Measurements from ENCODE around the gene PGBD5.

The PGBD5 gene

DNA sequence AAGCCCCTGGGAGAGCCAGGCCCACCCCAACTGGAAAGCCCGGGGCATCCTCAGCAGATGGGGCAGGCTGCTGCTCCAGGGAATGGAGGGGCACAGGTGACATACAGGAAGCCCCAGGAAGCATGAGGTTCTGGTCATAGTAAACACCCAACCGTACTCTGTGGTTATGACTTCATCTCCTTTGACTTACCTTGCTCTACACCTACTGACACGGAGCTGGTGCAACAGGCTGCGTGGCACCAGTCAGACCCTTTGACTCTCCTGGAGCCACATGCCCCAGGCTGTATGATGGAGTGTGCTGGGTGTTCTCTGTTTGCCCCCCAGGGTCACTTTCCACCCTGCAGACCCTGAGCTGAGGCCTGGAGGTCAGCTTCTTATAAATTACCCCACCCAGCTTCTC is 72.1 kb downstream of the PGBD5 start:
- H2BK5ac ChIP-seq (ENCODE audit: low read depth, low read length, poor library complexity, severe bottlenecking), result no peak overlapping the region
- H3K23ac ChIP-seq (ENCODE audit: low read length in 2 of 2), result no peak overlapping the region
- H3K27ac ChIP-seq (ENCODE audit: low read length, poor library complexity, severe bottlenecking), result no peak overlapping the region
- no peak overlapping the region for H3K18ac ChIP-seq (ENCODE audit: low read depth in 1 of 2, low read length in 2 of 2)
- 78% methylated on average over 4 of the region's 4 CpGs for WGBS
- peaks cover 4 to 16% of the 10 kb centered on the region in 2 experiments for H3K27me3 ChIP-seq (ENCODE audit: control insufficient read depth in 1 of 2, insufficient read depth in 1 of 2, low read length in 2 of 2)
- no peaks in the 10 kb centered on the region for H3K79me1 ChIP-seq (replicated peaks; ENCODE audit: low read length, poor library complexity, severe bottlenecking)
- H2AK5ac ChIP-seq (ENCODE audit: low read length, severe bottlenecking), result no peak overlapping the region
- no peak overlapping the region for H3K9ac ChIP-seq (ENCODE audit: low read length)
- H4K8ac ChIP-seq (ENCODE audit: low read length), result no peak overlapping the region
- peaks cover 4% of the 10 kb centered on the region for H3K4me1 ChIP-seq (ENCODE audit: control insufficient read depth, insufficient read depth, low read depth, low read length)
- H3K4ac ChIP-seq (ENCODE audit: low read depth in 1 of 2, low read length in 2 of 2), result no peak overlapping the region
- H3K14ac ChIP-seq (ENCODE audit: low read length in 2 of 2), result no peak overlapping the region
- no peak overlapping the region for H2BK120ac ChIP-seq (ENCODE audit: low read depth, low read length)
- H2BK12ac ChIP-seq (ENCODE audit: low read length in 2 of 2), result no peak overlapping the region
- no peak overlapping the region for H2BK15ac ChIP-seq (ENCODE audit: low read depth, poor library complexity, severe bottlenecking)
- H3K4me2 ChIP-seq (ENCODE audit: low read length, poor library complexity, severe bottlenecking), result no peak overlapping the region
- no peak overlapping the region for H2AFZ ChIP-seq (ENCODE audit: low read depth, low read length)
- peaks cover 0 to 2% of the 10 kb centered on the region in 2 experiments for H3K36me3 ChIP-seq (ENCODE audit: control insufficient read depth in 1 of 2, insufficient read depth in 2 of 2, low read depth in 1 of 2, low read length in 2 of 2)
- no peaks in the 10 kb centered on the region for H3K9me3 ChIP-seq (ENCODE audit: control insufficient read depth, low read length)
- H3K4me3 ChIP-seq (ENCODE audit: insufficient read depth in 1 of 2, low read depth in 1 of 2, low read length in 2 of 2), result no peak overlapping the region
- DNase-seq, result no peak
- no peak overlapping the region for H4K91ac ChIP-seq (ENCODE audit: low read length)

DNA sequence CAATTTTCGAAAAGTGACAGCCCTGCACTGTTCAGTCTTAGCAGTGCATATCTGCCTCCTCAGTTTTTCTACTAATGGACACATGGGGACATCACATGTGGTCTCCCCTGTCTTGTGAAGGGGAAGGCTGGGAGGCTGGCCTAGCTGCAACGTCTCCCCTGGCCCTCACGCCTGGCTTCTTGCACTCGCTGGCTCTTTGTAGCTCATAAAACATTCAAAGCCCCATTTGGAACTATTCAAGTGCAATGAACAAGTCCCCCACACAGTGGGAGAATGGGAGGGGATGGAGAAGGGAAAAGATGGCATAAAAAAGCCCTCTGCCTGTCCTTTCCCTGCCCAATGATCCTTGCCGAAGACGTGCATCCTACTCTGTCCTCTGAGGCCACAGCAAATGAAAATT is 73.6 kb downstream of the PGBD5 start:
- H3K4me3 ChIP-seq (ENCODE audit: insufficient read depth in 1 of 2, low read depth in 1 of 2, low read length in 2 of 2), result no peak overlapping the region
- peaks cover 4 to 20% of the 10 kb centered on the region in 2 experiments for H3K27me3 ChIP-seq (ENCODE audit: control insufficient read depth in 1 of 2, insufficient read depth in 1 of 2, low read length in 2 of 2)
- no peak overlapping the region for H2BK12ac ChIP-seq (ENCODE audit: low read length in 2 of 2)
- no peak for DNase-seq
- peaks cover 0 to 2% of the 10 kb centered on the region in 2 experiments for H3K36me3 ChIP-seq (ENCODE audit: control insufficient read depth in 1 of 2, insufficient read depth in 2 of 2, low read depth in 1 of 2, low read length in 2 of 2)
- no peak overlapping the region for H2BK15ac ChIP-seq (ENCODE audit: low read depth, poor library complexity, severe bottlenecking)
- no peak overlapping the region for H4K8ac ChIP-seq (ENCODE audit: low read length)
- no peak overlapping the region for H2AK5ac ChIP-seq (ENCODE audit: low read length, severe bottlenecking)
- H4K91ac ChIP-seq (ENCODE audit: low read length), result no peak overlapping the region
- no peak overlapping the region for H2BK120ac ChIP-seq (ENCODE audit: low read depth, low read length)
- no peak overlapping the region for H2BK5ac ChIP-seq (ENCODE audit: low read depth, low read length, poor library complexity, severe bottlenecking)
- no peak overlapping the region for H3K18ac ChIP-seq (ENCODE audit: low read depth in 1 of 2, low read length in 2 of 2)
- H3K9ac ChIP-seq (ENCODE audit: low read length), result no peak overlapping the region
- H3K27ac ChIP-seq (ENCODE audit: low read length, poor library complexity, severe bottlenecking), result no peak overlapping the region
- no peak overlapping the region for H3K4ac ChIP-seq (ENCODE audit: low read depth in 1 of 2, low read length in 2 of 2)
- H3K4me1 ChIP-seq (ENCODE audit: control insufficient read depth, insufficient read depth, low read depth, low read length), result peaks cover 4% of the 10 kb centered on the region
- H3K9me3 ChIP-seq (ENCODE audit: control insufficient read depth, low read length), result no peaks in the 10 kb centered on the region
- H3K23ac ChIP-seq (ENCODE audit: low read length in 2 of 2), result no peak overlapping the region
- no peak overlapping the region for H2AFZ ChIP-seq (ENCODE audit: low read depth, low read length)
- H3K14ac ChIP-seq (ENCODE audit: low read length in 2 of 2), result no peak overlapping the region
- no peak overlapping the region for H3K4me2 ChIP-seq (ENCODE audit: low read length, poor library complexity, severe bottlenecking)
- no peaks in the 10 kb centered on the region for H3K79me1 ChIP-seq (replicated peaks; ENCODE audit: low read length, poor library complexity, severe bottlenecking)
- 87% methylated on average over 2 of the region's 6 CpGs for WGBS

- no peak overlapping the region for H3K9ac ChIP-seq (ENCODE audit: low read length)
- no peaks in the 10 kb centered on the region for H3K9me3 ChIP-seq (ENCODE audit: control insufficient read depth, low read length)
- no peak overlapping the region for H3K27ac ChIP-seq (ENCODE audit: low read length, poor library complexity, severe bottlenecking)
- peaks cover 1% of the 10 kb centered on the region for H3K4me1 ChIP-seq (ENCODE audit: control insufficient read depth, insufficient read depth, low read depth, low read length)
- no peak overlapping the region for H3K23ac ChIP-seq (ENCODE audit: low read length in 2 of 2)
- no peak for DNase-seq
- H2BK15ac ChIP-seq (ENCODE audit: low read depth, poor library complexity, severe bottlenecking), result no peak overlapping the region
- no peak overlapping the region for H2AK5ac ChIP-seq (ENCODE audit: low read length, severe bottlenecking)
- no peak overlapping the region for H3K4ac ChIP-seq (ENCODE audit: low read depth in 1 of 2, low read length in 2 of 2)
- H3K4me2 ChIP-seq (ENCODE audit: low read length, poor library complexity, severe bottlenecking), result no peak overlapping the region
- H3K27me3 ChIP-seq (ENCODE audit: control insufficient read depth in 1 of 2, insufficient read depth in 1 of 2, low read length in 2 of 2), result peaks cover 4 to 20% of the 10 kb centered on the region in 2 experiments
- no peak overlapping the region for H3K18ac ChIP-seq (ENCODE audit: low read depth in 1 of 2, low read length in 2 of 2)
- no peak overlapping the region for H2BK5ac ChIP-seq (ENCODE audit: low read depth, low read length, poor library complexity, severe bottlenecking)
- no peak overlapping the region for H4K91ac ChIP-seq (ENCODE audit: low read length)
- H3K14ac ChIP-seq (ENCODE audit: low read length in 2 of 2), result no peak overlapping the region
- no peak overlapping the region for H4K8ac ChIP-seq (ENCODE audit: low read length)
- H2AFZ ChIP-seq (ENCODE audit: low read depth, low read length), result no peak overlapping the region
- no peak overlapping the region for H2BK12ac ChIP-seq (ENCODE audit: low read length in 2 of 2)
- H3K36me3 ChIP-seq (ENCODE audit: control insufficient read depth in 1 of 2, insufficient read depth in 2 of 2, low read depth in 1 of 2, low read length in 2 of 2), result peaks cover 0 to 2% of the 10 kb centered on the region in 2 experiments
- 72% methylated on average over 4 of the region's 6 CpGs for WGBS
- no peaks in the 10 kb centered on the region for H3K79me1 ChIP-seq (replicated peaks; ENCODE audit: low read length, poor library complexity, severe bottlenecking)
- no peak overlapping the region for H3K4me3 ChIP-seq (ENCODE audit: insufficient read depth in 1 of 2, low read depth in 1 of 2, low read length in 2 of 2)
- no peak overlapping the region for H2BK120ac ChIP-seq (ENCODE audit: low read depth, low read length)
These were observed 74.1 kb downstream of the PGBD5 start for GRCh38 chr1:230351983-230352382.

- H3K4me2 ChIP-seq (ENCODE audit: low read length, poor library complexity, severe bottlenecking), result no peak overlapping the region
- WGBS, result 36% methylated on average over 2 of the region's 2 CpGs
- no peak overlapping the region for H2BK5ac ChIP-seq (ENCODE audit: low read depth, low read length, poor library complexity, severe bottlenecking)
- H3K4ac ChIP-seq (ENCODE audit: low read depth in 1 of 2, low read length in 2 of 2), result no peak overlapping the region
- H2AFZ ChIP-seq (ENCODE audit: low read depth, low read length), result no peak overlapping the region
- peaks cover 0 to 2% of the 10 kb centered on the region in 2 experiments for H3K36me3 ChIP-seq (ENCODE audit: control insufficient read depth in 1 of 2, insufficient read depth in 2 of 2, low read depth in 1 of 2, low read length in 2 of 2)
- H3K23ac ChIP-seq (ENCODE audit: low read length in 2 of 2), result no peak overlapping the region
- H3K18ac ChIP-seq (ENCODE audit: low read depth in 1 of 2, low read length in 2 of 2), result no peak overlapping the region
- no peak overlapping the region for H4K91ac ChIP-seq (ENCODE audit: low read length)
- DNase-seq, result no peak
- H2BK120ac ChIP-seq (ENCODE audit: low read depth, low read length), result no peak overlapping the region
- H3K14ac ChIP-seq (ENCODE audit: low read length in 2 of 2), result no peak overlapping the region
- peaks cover 4 to 20% of the 10 kb centered on the region in 2 experiments for H3K27me3 ChIP-seq (ENCODE audit: control insufficient read depth in 1 of 2, insufficient read depth in 1 of 2, low read length in 2 of 2)
- H2AK5ac ChIP-seq (ENCODE audit: low read length, severe bottlenecking), result no peak overlapping the region
- no peak overlapping the region for H3K9ac ChIP-seq (ENCODE audit: low read length)
- no peaks in the 10 kb centered on the region for H3K79me1 ChIP-seq (replicated peaks; ENCODE audit: low read length, poor library complexity, severe bottlenecking)
- H3K4me1 ChIP-seq (ENCODE audit: control insufficient read depth, insufficient read depth, low read depth, low read length), result no peaks in the 10 kb centered on the region
- no peak overlapping the region for H2BK12ac ChIP-seq (ENCODE audit: low read length in 2 of 2)
- H2BK15ac ChIP-seq (ENCODE audit: low read depth, poor library complexity, severe bottlenecking), result no peak overlapping the region
- no peaks in the 10 kb centered on the region for H3K9me3 ChIP-seq (ENCODE audit: control insufficient read depth, low read length)
- H4K8ac ChIP-seq (ENCODE audit: low read length), result no peak overlapping the region
- H3K4me3 ChIP-seq (ENCODE audit: insufficient read depth in 1 of 2, low read depth in 1 of 2, low read length in 2 of 2), result no peak overlapping the region
- H3K27ac ChIP-seq (ENCODE audit: low read length, poor library complexity, severe bottlenecking), result no peak overlapping the region
These were observed 74.6 kb downstream of the PGBD5 start for GRCh38 chr1:230351514-230351913.
